VCaP (cell line): ENCODE data around the gene P2RX2.

ENCODE experiments used
- H3K27ac ChIP-seq: fragments of 450-650 bp; 2 replicates; pipeline ENCODE4 v1.5.1; 2017
- TF ChIP-seq, protein P1 (sequence below): fragments of 450-650 bp; conservative IDR thresholded peaks from 2 replicates; pipeline ENCODE4 v1.5.1; 2017; ENCODE audit warnings: mild to moderate bottlenecking, moderate library complexity

Gene P2RX2

DNA sequence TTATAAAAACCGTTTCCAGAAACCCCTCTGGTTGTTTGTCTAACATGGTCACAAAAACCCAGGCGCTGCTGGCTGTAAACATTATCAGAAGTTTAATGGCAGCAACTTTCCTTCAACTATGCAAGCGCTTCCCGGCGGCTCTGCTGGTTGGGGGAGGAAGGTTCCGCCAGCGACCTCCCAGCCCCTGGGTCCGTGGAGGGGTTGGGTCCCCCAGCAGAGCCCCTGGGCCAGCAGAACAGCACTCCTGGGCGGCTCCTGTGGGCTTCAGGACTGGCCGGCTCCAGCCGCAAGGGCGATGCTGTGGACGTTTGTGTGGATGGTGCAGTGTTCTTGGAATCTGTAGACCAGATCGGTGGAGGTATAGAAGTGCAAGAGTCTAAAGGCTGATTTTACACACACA lies 34.1 kb upstream of the P2RX2 start:
- H3K27ac ChIP-seq = no peak overlapping the region
- TF ChIP-seq, protein P1, sequence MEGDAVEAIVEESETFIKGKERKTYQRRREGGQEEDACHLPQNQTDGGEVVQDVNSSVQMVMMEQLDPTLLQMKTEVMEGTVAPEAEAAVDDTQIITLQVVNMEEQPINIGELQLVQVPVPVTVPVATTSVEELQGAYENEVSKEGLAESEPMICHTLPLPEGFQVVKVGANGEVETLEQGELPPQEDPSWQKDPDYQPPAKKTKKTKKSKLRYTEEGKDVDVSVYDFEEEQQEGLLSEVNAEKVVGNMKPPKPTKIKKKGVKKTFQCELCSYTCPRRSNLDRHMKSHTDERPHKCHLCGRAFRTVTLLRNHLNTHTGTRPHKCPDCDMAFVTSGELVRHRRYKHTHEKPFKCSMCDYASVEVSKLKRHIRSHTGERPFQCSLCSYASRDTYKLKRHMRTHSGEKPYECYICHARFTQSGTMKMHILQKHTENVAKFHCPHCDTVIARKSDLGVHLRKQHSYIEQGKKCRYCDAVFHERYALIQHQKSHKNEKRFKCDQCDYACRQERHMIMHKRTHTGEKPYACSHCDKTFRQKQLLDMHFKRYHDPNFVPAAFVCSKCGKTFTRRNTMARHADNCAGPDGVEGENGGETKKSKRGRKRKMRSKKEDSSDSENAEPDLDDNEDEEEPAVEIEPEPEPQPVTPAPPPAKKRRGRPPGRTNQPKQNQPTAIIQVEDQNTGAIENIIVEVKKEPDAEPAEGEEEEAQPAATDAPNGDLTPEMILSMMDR = no peak

DNA sequence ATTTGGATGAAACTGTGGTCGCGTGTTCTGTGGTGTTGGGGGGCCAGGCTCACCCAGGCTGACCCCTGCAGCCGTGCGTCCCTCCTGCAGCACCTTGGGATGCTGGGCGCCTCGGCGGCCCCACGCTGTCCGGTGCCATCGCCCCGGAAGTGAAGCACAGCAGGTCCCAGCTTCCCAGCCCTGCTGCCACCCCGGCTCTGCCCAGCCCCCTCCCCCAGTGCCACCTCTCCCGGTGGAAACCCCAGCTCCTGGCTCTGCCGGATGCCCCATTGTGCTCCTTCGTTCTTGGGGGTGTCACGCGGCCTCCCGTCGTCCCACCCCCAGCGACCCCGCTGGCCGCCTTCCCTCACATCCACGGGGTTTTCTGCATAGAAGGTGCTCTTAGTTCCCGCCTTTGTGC lies 33.4 kb upstream of the P2RX2 start:
- TF ChIP-seq, protein P1 = no peak
- no peak overlapping the region for H3K27ac ChIP-seq

DNA sequence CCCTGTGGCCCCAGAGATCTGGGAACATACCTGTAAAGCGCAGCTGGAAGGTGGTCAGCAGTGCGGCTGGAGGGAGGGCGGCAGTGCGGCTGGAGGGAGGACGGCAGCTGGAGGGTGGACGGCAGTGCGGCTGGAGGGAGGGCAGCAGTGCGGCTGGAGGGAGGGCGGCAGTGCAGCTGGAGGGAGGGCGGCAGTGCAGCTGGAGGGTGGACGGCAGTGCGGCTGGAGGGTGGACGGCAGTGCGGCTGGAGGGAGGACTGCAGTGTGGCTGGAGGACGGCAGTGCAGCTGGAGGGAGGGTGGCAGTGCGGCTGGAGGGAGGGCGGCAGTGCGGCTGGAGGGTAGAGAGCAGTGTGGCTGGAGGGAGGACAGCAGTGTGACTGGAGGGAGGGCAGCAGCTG lies 31.6 kb upstream of the P2RX2 start:
- H3K27ac ChIP-seq = no peak overlapping the region
- TF ChIP-seq, protein P1 = no peak

DNA sequence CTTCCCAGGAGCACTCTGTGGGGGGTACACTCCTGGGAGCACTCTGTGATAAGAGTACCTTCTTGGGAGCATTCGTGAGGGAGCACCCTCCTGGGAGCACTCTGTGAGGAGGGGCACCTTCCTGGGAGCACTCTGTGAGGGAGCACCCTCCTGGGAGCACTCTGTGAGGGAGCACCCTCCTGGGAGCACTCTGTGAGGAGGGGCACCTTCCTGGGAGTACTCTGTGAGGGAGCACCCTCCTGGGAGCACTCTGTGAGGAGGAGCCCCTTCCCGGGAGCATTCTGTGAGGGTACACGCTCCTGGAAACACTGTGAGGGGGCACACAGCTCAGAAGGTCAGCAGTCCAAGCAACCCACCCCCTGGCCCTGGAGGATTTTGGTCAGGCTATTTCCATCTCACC lies 30.8 kb upstream of the P2RX2 start:
- no peak overlapping the region for H3K27ac ChIP-seq
- TF ChIP-seq, protein P1 = no peak

DNA sequence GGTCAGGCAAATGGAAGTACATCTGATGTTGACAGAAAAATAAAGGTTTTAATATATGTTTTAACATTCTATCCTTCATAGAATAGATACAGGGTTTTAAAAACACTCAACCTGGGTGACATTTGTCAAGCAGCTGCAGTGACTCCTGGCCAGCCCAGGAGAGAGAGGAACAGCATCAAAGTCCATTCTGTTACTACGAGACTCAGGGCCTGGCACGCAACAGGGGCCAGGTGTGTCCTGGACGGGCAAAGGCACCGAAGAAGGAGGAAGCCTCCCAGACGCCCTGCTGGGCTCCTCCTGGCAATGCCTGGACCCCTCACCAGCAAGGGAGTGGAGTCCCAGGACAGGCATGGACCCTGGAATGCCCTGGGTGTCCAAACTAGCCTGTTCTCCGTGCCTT lies 30.3 kb upstream of the P2RX2 start:
- no peak overlapping the region for H3K27ac ChIP-seq
- TF ChIP-seq, protein P1 = no peak

DNA sequence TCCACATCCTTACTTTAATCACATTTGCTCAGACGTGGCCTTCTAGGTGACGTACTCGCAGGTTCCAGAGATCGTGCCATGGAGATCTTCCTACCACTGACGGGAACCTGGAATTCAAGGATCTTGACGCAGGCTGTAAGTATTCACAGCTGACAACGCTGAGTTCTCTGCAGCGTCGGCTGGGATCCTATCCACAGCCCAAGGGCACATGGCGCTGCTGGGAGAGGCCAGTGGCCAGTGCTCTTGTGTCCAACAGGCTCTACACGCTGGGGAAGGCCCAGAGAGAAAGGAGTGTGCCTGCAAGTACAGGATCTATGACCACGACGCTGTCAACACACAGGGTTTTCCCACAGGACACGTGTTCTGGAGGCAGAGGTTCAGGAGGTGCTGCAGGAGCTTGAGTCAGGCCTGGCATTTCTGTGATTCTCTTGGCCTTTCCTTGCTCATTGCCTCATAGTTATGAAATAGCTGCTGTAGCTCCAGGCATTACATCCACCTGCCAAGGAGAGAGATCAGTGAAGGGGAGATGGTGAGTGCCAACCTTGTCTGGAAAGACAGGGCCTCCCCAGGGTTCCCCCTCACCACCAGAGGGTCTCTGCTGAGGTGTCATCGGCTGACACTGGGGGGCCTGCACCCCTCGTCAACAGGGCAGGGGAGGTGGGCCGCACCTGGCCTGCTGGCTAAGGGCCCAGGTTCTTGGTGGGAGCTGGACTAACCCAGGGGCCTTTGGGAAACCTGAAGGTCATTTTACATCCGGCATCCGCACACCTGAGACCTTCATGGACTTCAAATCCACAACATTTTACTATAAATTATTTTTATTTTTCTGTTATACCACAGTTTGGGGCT lies 29.5 kb upstream of the P2RX2 start:
- TF ChIP-seq, protein P1 = no peak
- no peak overlapping the region for H3K27ac ChIP-seq

DNA sequence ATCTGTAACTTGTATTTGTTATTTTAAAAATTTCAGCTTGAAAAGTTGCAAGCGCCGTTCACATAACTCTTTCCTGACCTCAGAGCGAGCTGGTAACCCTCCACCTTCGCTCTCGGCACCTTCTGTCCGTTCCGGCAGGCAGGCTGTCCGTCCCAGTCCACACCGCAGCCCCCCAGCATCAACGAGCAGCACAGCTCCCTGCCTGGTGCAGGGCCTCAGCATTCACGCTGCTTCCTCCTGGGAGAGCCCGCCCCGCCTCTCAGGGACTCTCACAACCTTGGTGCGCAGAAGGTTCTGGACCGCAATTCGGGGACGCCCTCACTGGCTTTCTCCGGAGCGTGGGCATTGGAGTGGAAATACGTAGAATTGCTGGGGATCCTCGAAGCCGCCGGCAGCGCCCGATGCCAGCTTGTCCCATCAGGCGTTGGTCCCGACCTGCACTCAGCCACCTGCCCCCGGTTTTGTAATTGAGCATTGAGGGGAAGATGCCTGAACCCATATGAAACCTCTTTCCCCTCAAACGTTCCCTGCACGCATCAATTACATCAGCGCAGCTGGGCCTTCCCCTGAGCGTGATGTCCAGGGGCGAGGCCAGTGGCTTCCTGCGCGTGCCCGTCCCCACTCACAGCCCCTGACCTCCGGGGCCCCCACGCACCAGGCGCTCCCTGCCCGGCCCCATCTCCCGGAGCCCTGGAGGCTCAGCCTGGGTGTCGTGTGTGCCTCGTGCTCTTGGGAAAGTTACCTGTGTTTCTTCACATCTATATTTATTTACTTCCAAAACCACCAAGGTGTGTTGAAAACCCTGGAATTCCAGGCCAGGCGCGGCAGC lies 27.3 kb upstream of the P2RX2 start:
- no peak overlapping the region for H3K27ac ChIP-seq
- TF ChIP-seq, protein P1 = no peak
